ENCODE measurements around the gene MREG. TPM values are rescaled to one million over a fixed set of nuclear protein-coding genes. Genes with fewer than 3 reads are reported as not detected.
"Not testable (repeated sequence)": the region's sequence is repeated elsewhere in the genome, so short reads cannot be mapped to it uniquely, and the experiment has no call there.

Gene MREG
- total RNA-seq, 1 donor from 2014 or later = 2.4 TPM

- no peak for DNase-seq (ENCODE audit: low spot score in 2 of 2)
- FAIRE-seq = no peak
Observed at GRCh38 chr2:215928086-215928485, 85.3 kb downstream of the MREG start.

- FAIRE-seq; DNase-seq (ENCODE audit: low spot score in 2 of 2): not testable (repeated sequence)
Observed at GRCh38 chr2:215926992-215927391, 86.4 kb downstream of the MREG start.

GRCh38 chr2:215921895-215922294 is 91.5 kb downstream of the MREG start:
- FAIRE-seq = no peak
- no peak for DNase-seq (ENCODE audit: low spot score in 2 of 2)

- peak; percentile 16 to 56 for DNase-seq (ENCODE audit: low spot score in 2 of 2)
- no peak for FAIRE-seq
Observed at GRCh38 chr2:215920244-215921100, 92.9 kb downstream of the MREG start.

- FAIRE-seq = no peak
- no peak for DNase-seq (ENCODE audit: low spot score in 2 of 2)
Observed at GRCh38 chr2:215919624-215920243, 93.6 kb downstream of the MREG start.

GRCh38 chr2:215918901-215919599 is 94.3 kb downstream of the MREG start:
- no peak for FAIRE-seq
- DNase-seq (ENCODE audit: low spot score in 2 of 2) = no peak

GRCh38 chr2:215917953-215918620 is 95.3 kb downstream of the MREG start:
- DNase-seq (ENCODE audit: low spot score in 2 of 2) (no peak), FAIRE-seq (no peak)

GRCh38 chr2:215915441-215915840 is 97.9 kb downstream of the MREG start:
- no peak for FAIRE-seq
- DNase-seq (ENCODE audit: low spot score in 2 of 2) = no peak

- DNase-seq (ENCODE audit: low spot score in 2 of 2) = no peak
- no peak for FAIRE-seq
Observed at GRCh38 chr2:215914777-215915165, 98.6 kb downstream of the MREG start.

- DNase-seq (ENCODE audit: low spot score in 2 of 2) = no peak
- no peak for FAIRE-seq
Observed at GRCh38 chr2:215914054-215914776, 99.1 kb downstream of the MREG start.

GRCh38 chr2:215912299-215912842 is 101.0 kb downstream of the MREG start:
- DNase-seq (ENCODE audit: low spot score in 2 of 2) = no peak
- no peak for FAIRE-seq

GRCh38 chr2:215911301-215912085 is 101.9 kb downstream of the MREG start:
- DNase-seq (ENCODE audit: low spot score in 2 of 2) = no peak
- no peak for FAIRE-seq

GRCh38 chr2:215910180-215910579 is 103.2 kb downstream of the MREG start:
- FAIRE-seq (no peak), DNase-seq (ENCODE audit: low spot score in 2 of 2) (no peak)

- no peak for FAIRE-seq
- no peak for DNase-seq (ENCODE audit: low spot score in 2 of 2)
Observed at GRCh38 chr2:215907147-215907546, 106.2 kb downstream of the MREG start.

GRCh38 chr2:215906458-215906857 is 106.9 kb downstream of the MREG start:
- FAIRE-seq = no peak

GRCh38 chr2:215905691-215906090 is 107.7 kb downstream of the MREG start:
- FAIRE-seq (no peak), DNase-seq (ENCODE audit: low spot score in 2 of 2) (no peak)

More at GRCh38 chr2:215906458-215906857, 106.9 kb downstream of the MREG start:
- DNase-seq (ENCODE audit: low spot score in 2 of 2) = no peak

GRCh38 chr2:215904101-215904500 is 109.2 kb downstream of the MREG start:
- DNase-seq (ENCODE audit: low spot score in 2 of 2) = no peak
- FAIRE-seq = no peak

GRCh38 chr2:215903203-215903602 is 110.1 kb downstream of the MREG start:
- FAIRE-seq = no peak
- DNase-seq (ENCODE audit: low spot score in 2 of 2) = no peak

GRCh38 chr2:215901796-215902195 is 111.6 kb downstream of the MREG start:
- FAIRE-seq (no peak), DNase-seq (ENCODE audit: low spot score in 2 of 2) (no peak)
